Measurements from ENCODE around the gene RPL39.
"Not testable (repeated sequence)": the region's sequence is repeated elsewhere in the genome, so short reads cannot be mapped to it uniquely, and the experiment has no call there.

The RPL39 gene

DNA sequence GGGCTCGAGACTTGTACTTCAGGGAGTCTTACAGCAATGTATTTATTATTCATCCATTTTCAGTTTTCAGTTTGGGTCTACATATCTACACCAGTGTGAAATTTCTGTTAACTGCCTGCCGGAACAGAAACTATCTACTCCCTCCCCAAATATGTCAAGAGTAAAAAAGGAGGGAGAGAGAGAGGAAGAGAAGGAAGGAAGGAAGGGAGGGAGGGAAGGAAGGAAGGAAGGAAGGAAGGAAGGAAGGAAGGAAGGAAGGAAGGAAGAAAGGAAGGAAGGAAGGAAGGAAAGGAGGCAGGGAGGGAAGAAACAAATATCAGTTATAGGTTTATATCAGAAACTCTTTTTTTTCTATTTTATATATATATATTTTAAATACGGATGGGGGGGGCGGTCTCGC is 12.6 kb downstream of the RPL39 start:
- TF ChIP-seq, protein P1, sequence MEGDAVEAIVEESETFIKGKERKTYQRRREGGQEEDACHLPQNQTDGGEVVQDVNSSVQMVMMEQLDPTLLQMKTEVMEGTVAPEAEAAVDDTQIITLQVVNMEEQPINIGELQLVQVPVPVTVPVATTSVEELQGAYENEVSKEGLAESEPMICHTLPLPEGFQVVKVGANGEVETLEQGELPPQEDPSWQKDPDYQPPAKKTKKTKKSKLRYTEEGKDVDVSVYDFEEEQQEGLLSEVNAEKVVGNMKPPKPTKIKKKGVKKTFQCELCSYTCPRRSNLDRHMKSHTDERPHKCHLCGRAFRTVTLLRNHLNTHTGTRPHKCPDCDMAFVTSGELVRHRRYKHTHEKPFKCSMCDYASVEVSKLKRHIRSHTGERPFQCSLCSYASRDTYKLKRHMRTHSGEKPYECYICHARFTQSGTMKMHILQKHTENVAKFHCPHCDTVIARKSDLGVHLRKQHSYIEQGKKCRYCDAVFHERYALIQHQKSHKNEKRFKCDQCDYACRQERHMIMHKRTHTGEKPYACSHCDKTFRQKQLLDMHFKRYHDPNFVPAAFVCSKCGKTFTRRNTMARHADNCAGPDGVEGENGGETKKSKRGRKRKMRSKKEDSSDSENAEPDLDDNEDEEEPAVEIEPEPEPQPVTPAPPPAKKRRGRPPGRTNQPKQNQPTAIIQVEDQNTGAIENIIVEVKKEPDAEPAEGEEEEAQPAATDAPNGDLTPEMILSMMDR (conservative IDR thresholded peaks at IDR 0.05; ENCODE audit: low read depth, low read length): no peak
- DNase-seq (ENCODE audit: low read depth): no peak
- no peak overlapping the region for H3K4me3 ChIP-seq (ENCODE audit: low read length)

DNA sequence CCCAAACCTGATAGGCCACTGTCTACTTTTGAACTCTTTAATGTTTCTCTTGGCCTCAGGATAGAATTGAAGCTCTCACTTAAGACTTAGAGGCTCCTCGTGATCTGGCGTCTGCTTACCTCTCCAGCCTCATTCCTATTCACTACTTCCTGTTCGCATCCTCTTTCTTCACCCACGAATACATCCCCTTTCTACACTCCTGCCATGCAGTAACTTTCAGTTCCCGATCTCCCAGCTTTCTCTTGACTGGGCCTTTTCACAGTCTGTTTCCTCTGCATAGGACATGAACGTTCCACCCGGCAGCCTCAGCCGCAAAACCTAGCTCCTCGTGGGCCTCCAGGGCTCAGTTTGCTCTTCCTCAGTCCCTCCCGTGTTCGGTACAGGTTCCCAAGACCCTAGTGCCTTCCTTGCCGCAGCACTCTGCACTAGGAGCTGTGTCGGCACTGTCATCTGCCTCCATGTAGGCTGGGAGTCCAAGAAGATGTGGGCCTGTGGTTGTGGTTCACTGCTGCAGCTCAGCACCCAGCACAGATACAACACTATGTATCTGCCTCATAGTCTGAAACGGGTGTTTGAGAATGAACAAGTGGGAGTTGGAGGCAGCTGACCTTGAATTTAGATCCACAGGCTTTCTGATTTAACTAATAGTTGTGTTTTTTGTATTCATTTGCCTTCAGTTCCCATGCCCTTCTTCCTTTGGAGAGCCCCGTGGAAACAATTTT is 15.8 kb downstream of the RPL39 start:
- no peak for DNase-seq (ENCODE audit: low read depth)
- TF ChIP-seq, protein P1 (conservative IDR thresholded peaks at IDR 0.05; ENCODE audit: low read depth, low read length): no peak
- no peak overlapping the region for H3K4me3 ChIP-seq (ENCODE audit: low read length)

DNA sequence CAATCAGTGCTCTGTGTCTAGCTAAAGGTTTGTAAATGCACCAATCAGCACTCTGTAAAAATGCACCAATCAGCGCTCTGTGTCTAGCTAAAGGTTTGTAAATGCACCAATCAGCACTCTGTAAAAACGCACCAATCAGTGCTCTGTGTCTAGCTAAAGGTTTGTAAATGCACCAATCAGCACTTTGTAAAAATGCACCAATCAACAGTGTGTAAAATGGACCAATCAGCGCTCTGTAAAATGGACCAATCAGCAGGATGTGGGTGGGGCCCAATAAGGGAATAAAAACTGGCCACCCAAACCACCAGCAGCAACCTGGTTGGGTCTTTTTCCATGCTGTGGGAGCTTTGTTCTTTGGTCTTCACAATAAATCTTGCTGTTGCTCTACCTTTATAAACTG is 22.0 kb downstream of the RPL39 start:
- not testable (repeated sequence) for DNase-seq (ENCODE audit: low read depth); H3K4me3 ChIP-seq (ENCODE audit: low read length)

DNA sequence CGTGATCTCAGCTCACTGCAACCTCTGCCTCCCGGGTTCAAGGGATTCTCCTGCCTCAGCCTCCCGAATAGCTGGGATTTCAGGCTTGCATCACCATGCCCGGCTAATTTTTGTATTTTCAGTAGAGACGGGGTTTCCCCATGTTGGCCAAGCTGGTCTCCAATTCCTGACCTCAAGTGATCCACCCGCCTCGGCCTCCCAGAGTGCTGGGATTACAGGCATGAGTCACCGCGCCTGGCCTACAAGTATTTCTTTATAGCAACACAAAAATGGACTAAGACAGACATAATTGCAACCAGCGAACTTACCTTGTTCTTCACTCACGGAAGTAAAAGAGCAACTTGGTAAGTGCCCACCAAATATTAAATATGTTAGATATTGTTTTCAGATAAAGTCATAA is 23.0 kb downstream of the RPL39 start:
- not testable (repeated sequence) for H3K4me3 ChIP-seq (ENCODE audit: low read length); DNase-seq (ENCODE audit: low read depth)

DNA sequence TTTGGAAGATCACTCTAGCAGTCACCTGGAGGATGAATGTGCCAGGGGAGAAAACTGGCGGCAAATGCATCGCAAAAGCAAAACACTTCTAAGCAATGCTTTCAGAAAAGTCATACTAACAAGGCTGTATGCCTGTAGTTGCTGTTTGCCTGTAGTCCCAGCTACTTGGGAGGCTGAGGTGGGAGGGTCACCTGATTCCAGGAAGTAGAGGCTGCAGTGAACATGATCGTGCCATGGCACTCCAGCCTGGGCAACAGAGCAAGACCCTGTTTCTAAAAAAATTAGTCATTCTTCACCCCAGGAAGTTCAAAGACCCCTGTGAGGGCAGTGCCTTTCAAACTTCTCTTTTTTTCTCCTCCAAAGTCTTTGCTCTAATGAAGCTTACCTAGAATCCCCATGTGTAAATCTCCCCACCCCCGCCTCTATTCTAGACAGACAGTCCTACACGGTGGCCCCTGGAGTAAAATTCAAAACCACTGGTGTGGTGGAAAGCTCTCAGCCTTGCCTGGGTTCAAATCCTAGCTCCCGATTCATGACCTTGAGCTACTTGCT is 27.5 kb downstream of the RPL39 start:
- no peak overlapping the region for H3K4me3 ChIP-seq (ENCODE audit: low read length)
- DNase-seq (ENCODE audit: low read depth): no peak
- TF ChIP-seq, protein P1 (conservative IDR thresholded peaks at IDR 0.05; ENCODE audit: low read depth, low read length): no peak

DNA sequence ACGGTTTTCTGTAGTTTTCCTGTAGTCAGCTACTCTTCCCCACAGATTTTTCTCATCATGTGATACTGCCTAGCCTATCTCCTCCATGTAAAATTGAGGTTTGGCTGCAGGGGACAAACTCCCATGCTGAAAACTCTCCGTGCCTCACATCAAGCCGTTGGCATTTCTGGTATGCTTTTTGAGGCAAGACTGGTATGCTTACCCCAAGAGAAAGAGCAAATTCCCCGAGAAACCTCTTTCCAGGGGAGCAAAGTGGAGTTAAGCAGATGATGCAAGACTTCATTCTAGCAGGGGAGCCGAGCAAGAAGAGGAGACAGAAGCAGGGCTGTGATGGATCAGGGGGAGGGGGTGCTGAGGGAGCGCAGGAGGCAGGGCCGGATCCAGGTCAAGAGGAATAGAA is 28.2 kb downstream of the RPL39 start:
- H3K4me3 ChIP-seq (ENCODE audit: low read length): no peak overlapping the region
- TF ChIP-seq, protein P1 (conservative IDR thresholded peaks at IDR 0.05; ENCODE audit: low read depth, low read length): no peak
- peak; percentile 24 for DNase-seq (ENCODE audit: low read depth)

GRCh38 chrX:119762718-119763117 is 28.7 kb downstream of the RPL39 start:
- no peak overlapping the region for H3K4me3 ChIP-seq (ENCODE audit: low read length)
- TF ChIP-seq, protein P1 (conservative IDR thresholded peaks at IDR 0.05; ENCODE audit: low read depth, low read length): no peak
- DNase-seq (ENCODE audit: low read depth): no peak

DNA sequence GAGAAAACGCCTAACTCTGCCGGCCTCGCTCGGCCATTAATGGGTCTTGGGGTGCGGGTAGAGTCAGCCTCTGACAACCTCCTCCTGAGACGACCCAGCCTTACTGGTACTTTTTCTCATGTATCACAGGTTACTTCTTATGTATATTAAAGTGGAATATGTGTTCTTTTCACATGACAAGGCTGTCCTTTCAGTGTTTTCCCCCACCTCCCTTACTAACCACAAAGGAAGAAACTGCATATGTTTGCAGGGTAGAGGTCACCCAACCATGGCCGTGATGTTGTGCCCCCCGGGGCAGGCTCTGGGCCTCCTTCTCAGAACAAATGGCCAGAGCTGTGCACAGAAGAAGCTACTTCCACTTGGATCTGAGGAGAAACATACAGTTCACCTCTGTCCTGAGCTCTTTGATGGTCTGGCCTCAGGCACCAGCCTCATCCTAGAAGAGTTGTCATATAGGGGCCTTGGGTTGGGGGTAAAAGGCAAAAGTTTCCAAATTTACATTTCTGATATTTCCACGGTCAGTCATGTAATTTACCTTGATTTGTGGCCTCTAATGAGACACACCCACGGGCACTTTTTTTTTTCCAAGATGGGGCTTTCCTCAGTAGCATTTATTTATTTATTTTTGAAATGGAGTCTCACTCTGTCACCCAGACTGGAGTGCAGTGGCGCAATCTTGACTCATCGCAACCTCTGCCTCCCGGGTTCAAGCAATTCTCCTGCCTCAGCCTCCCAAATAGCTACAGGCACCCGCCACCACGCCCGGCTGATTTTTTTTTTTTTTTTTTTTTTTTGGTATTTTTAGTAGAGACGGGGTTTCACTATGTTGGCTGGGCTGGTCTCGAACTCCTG is 31.2 kb downstream of the RPL39 start:
- TF ChIP-seq, protein P1 (conservative IDR thresholded peaks at IDR 0.05; ENCODE audit: low read depth, low read length): no peak
- H3K4me3 ChIP-seq (ENCODE audit: low read length): no peak overlapping the region
- no peak for DNase-seq (ENCODE audit: low read depth)

Measured in retinal pigment epithelial cell (primary cell).